Activated naive CD4-positive, alpha-beta T cell treated with anti-CD3 and anti-CD28 coated beads, Interleukin-2, amount 50 U/mL, for 24 hours (primary cell): ENCODE data around the gene GMDS.

Source experiments
- H3K27ac Mint-ChIP-seq: one replicate; pipeline ENCODE4 v1.8.0; 2021; ENCODE audit warnings: mild to moderate bottlenecking, mixed read lengths
- H3K27me3 Mint-ChIP-seq: one replicate; pipeline ENCODE4 v1.8.0; 2021; ENCODE audit warnings: mixed read lengths
- H3K36me3 Mint-ChIP-seq: one replicate; pipeline ENCODE4 v1.8.0; 2021; ENCODE audit warnings: mixed read lengths
- H3K4me1 Mint-ChIP-seq: one replicate; pipeline ENCODE4 v1.8.0; 2021; ENCODE audit warnings: mixed read lengths
- H3K4me3 Mint-ChIP-seq: one replicate; pipeline ENCODE4 v1.8.0; 2021; ENCODE audit warnings: mild to moderate bottlenecking, mixed read lengths
- H3K9me3 Mint-ChIP-seq: one replicate; pipeline ENCODE4 v1.8.0; 2021; ENCODE audit warnings: mixed read lengths

The GMDS gene

GRCh38 chr6:1774226-1774915 lies 471.0 kb downstream of the GMDS start:
- Mint-ChIP-seq H3K27ac (no peak overlapping the region), H3K4me3 (no peak overlapping the region), H3K9me3 (no peaks in the 10 kb centered on the region), H3K36me3 (peaks cover 5% of the 10 kb centered on the region), H3K27me3 (no peaks in the 10 kb centered on the region), H3K4me1 (peaks cover 58% of the 10 kb centered on the region)

- Mint-ChIP-seq H3K27me3 (no peaks in the 10 kb centered on the region), H3K27ac (peak overlapping the region; percentile 67), H3K9me3 (no peaks in the 10 kb centered on the region), H3K4me1 (peaks cover 65% of the 10 kb centered on the region), H3K36me3 (peaks cover 5% of the 10 kb centered on the region), H3K4me3 (no peak overlapping the region)
Observed at GRCh38 chr6:1773700-1774099, 471.7 kb downstream of the GMDS start.

GRCh38 chr6:1770968-1771723 lies 474.3 kb downstream of the GMDS start:
- Mint-ChIP-seq H3K4me3 (peak overlapping the region; percentile 34), H3K9me3 (no peaks in the 10 kb centered on the region), H3K36me3 (peaks cover 5% of the 10 kb centered on the region), H3K27me3 (no peaks in the 10 kb centered on the region), H3K4me1 (peaks cover 67% of the 10 kb centered on the region), H3K27ac (peak overlapping the region; percentile 85)

- peak overlapping the region; percentile 79 for H3K27ac Mint-ChIP-seq
- H3K4me3 Mint-ChIP-seq: peak overlapping the region; percentile 56
- peaks cover 7% of the 10 kb centered on the region for H3K36me3 Mint-ChIP-seq
- no peaks in the 10 kb centered on the region for H3K27me3 Mint-ChIP-seq
- no peaks in the 10 kb centered on the region for H3K9me3 Mint-ChIP-seq
- peaks cover 65% of the 10 kb centered on the region for H3K4me1 Mint-ChIP-seq
Observed at GRCh38 chr6:1770435-1770843, 475.0 kb downstream of the GMDS start.

- peaks cover 5% of the 10 kb centered on the region for H3K36me3 Mint-ChIP-seq
- H3K4me3 Mint-ChIP-seq: no peak overlapping the region
Observed at GRCh38 chr6:1767481-1768246, 477.7 kb downstream of the GMDS start.

GRCh38 chr6:1766654-1767053 lies 478.8 kb downstream of the GMDS start:
- no peaks in the 10 kb centered on the region for H3K9me3 Mint-ChIP-seq
- H3K4me3 Mint-ChIP-seq: no peak overlapping the region
- H3K36me3 Mint-ChIP-seq: peaks cover 4% of the 10 kb centered on the region
- peaks cover 27% of the 10 kb centered on the region for H3K4me1 Mint-ChIP-seq
- H3K27ac Mint-ChIP-seq: no peak overlapping the region
- H3K27me3 Mint-ChIP-seq: no peaks in the 10 kb centered on the region

More at GRCh38 chr6:1767481-1768246, 477.7 kb downstream of the GMDS start:
- Mint-ChIP-seq H3K27ac (no peak overlapping the region), H3K4me1 (peaks cover 37% of the 10 kb centered on the region), H3K27me3 (no peaks in the 10 kb centered on the region), H3K9me3 (no peaks in the 10 kb centered on the region)

GRCh38 chr6:1765160-1765903 lies 480.1 kb downstream of the GMDS start:
- Mint-ChIP-seq H3K4me1 (peaks cover 14% of the 10 kb centered on the region), H3K27me3 (no peaks in the 10 kb centered on the region), H3K9me3 (no peaks in the 10 kb centered on the region), H3K36me3 (peaks cover 2% of the 10 kb centered on the region), H3K27ac (no peak overlapping the region), H3K4me3 (no peak overlapping the region)

- peaks cover 2% of the 10 kb centered on the region for H3K36me3 Mint-ChIP-seq
- no peaks in the 10 kb centered on the region for H3K27me3 Mint-ChIP-seq
- H3K9me3 Mint-ChIP-seq: no peaks in the 10 kb centered on the region
- no peak overlapping the region for H3K4me3 Mint-ChIP-seq
- peaks cover 9% of the 10 kb centered on the region for H3K4me1 Mint-ChIP-seq
- H3K27ac Mint-ChIP-seq: no peak overlapping the region
Observed at GRCh38 chr6:1764397-1764987, 480.9 kb downstream of the GMDS start.

- Mint-ChIP-seq H3K27ac (no peak overlapping the region), H3K9me3 (no peaks in the 10 kb centered on the region), H3K27me3 (no peaks in the 10 kb centered on the region), H3K4me3 (no peak overlapping the region), H3K4me1 (no peaks in the 10 kb centered on the region), H3K36me3 (peaks cover 2% of the 10 kb centered on the region)
Observed at GRCh38 chr6:1763404-1763803, 482.0 kb downstream of the GMDS start.

GRCh38 chr6:1762203-1762602 lies 483.2 kb downstream of the GMDS start:
- Mint-ChIP-seq H3K27me3 (no peaks in the 10 kb centered on the region), H3K36me3 (peaks cover 2% of the 10 kb centered on the region), H3K4me1 (no peaks in the 10 kb centered on the region), H3K9me3 (no peaks in the 10 kb centered on the region), H3K4me3 (no peak overlapping the region), H3K27ac (no peak overlapping the region)

- no peak overlapping the region for H3K4me3 Mint-ChIP-seq
- no peaks in the 10 kb centered on the region for H3K4me1 Mint-ChIP-seq
- H3K36me3 Mint-ChIP-seq: peaks cover 2% of the 10 kb centered on the region
- no peaks in the 10 kb centered on the region for H3K27me3 Mint-ChIP-seq
- H3K9me3 Mint-ChIP-seq: no peaks in the 10 kb centered on the region
- no peak overlapping the region for H3K27ac Mint-ChIP-seq
Observed at GRCh38 chr6:1761477-1761877, 483.9 kb downstream of the GMDS start.

- H3K27me3 Mint-ChIP-seq: no peaks in the 10 kb centered on the region
- H3K4me1 Mint-ChIP-seq: no peaks in the 10 kb centered on the region
- no peaks in the 10 kb centered on the region for H3K9me3 Mint-ChIP-seq
- H3K27ac Mint-ChIP-seq: no peak overlapping the region
- H3K4me3 Mint-ChIP-seq: no peak overlapping the region
- H3K36me3 Mint-ChIP-seq: peaks cover under 1% of the 10 kb centered on the region
Observed at GRCh38 chr6:1760876-1761275, 484.5 kb downstream of the GMDS start.

GRCh38 chr6:1759870-1760269 lies 485.5 kb downstream of the GMDS start:
- no peak overlapping the region for H3K4me3 Mint-ChIP-seq
- H3K27me3 Mint-ChIP-seq: no peaks in the 10 kb centered on the region
- H3K36me3 Mint-ChIP-seq: peaks cover 2% of the 10 kb centered on the region
- no peaks in the 10 kb centered on the region for H3K4me1 Mint-ChIP-seq
- H3K9me3 Mint-ChIP-seq: no peaks in the 10 kb centered on the region
- no peak overlapping the region for H3K27ac Mint-ChIP-seq

GRCh38 chr6:1758076-1758679 lies 487.2 kb downstream of the GMDS start:
- Mint-ChIP-seq H3K4me3 (no peak overlapping the region), H3K27me3 (no peaks in the 10 kb centered on the region), H3K9me3 (peaks cover 9% of the 10 kb centered on the region), H3K27ac (no peak overlapping the region), H3K36me3 (peaks cover 16% of the 10 kb centered on the region), H3K4me1 (no peaks in the 10 kb centered on the region)

GRCh38 chr6:1757131-1757530 lies 488.3 kb downstream of the GMDS start:
- Mint-ChIP-seq H3K36me3 (peaks cover 16% of the 10 kb centered on the region), H3K4me1 (no peaks in the 10 kb centered on the region), H3K9me3 (peaks cover 14% of the 10 kb centered on the region), H3K4me3 (no peak overlapping the region), H3K27ac (no peak overlapping the region), H3K27me3 (no peaks in the 10 kb centered on the region)
